Brain pericyte (primary cell): ENCODE results near the gene COPE.

Source experiments
- DNase-seq: peaks from one replicate; pipeline ENCODE4 v3.0.0-alpha.2; 2012; ENCODE audit warnings: low read depth, low spot score

The COPE gene

DNA sequence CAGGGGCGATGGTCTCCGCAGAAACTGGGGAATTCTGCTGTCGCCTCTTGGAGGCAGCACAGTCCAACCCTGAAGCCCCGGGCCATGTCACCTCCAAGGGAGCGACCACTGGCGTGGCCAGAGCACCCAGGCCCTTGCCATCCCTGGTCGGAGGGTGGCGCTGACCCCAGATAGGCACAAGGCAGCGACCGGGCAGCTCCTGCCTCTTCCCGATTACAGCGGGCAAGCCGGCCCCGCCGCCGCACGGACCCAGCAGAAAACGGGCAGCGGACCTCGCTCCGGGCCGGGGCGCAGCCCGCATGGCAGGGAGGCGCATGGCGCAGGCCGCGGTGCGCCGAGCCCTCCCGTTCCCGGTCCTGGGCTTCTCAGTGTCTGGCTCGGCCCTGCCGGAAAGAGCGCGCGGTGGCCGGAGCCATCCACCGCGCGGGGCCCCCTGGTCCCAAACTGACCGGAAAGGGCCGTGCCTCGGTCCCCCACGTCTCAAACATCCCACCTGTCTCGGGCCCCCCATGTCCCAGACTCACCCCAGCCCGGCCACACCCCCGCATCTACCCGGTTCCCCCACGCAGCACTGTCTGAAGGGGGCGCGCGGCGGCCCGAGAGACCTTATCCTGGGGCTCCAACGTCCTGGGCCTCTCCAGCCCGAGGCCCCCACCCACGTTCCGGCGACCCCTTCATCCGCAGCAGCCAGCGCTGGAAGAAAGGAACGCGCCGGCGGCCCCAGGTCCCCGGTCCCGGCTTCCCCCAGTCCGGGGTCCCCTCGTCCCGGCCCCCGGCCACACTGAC is 24.0 kb downstream of the COPE start:
- no peak for DNase-seq

GRCh38 chr19:18894254-18895037 is 24.7 kb downstream of the COPE start:
- DNase-seq = no peak

- DNase-seq = no peak
Observed at GRCh38 chr19:18893587-18894253, 25.5 kb downstream of the COPE start.

GRCh38 chr19:18889949-18890745 is 29.0 kb downstream of the COPE start:
- no peak for DNase-seq

DNA sequence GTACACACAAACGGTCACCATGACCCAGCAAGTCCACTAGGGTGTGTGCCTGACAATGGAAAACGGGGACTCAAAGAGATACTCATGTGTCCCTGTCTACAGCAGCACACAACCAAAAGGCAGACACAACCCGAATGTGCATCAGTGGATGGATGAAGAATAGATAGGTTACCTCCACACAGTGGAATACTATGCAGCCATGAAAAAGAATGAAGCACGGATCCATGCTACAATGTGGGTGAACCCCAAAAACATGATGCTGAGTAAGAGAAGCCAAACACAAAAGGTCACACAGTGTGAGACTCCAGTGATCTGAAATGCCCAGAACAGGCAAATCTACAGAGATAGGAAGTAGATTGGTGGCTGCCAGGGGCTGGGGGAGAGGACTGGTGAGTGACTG is 32.2 kb downstream of the COPE start:
- DNase-seq = no peak

DNA sequence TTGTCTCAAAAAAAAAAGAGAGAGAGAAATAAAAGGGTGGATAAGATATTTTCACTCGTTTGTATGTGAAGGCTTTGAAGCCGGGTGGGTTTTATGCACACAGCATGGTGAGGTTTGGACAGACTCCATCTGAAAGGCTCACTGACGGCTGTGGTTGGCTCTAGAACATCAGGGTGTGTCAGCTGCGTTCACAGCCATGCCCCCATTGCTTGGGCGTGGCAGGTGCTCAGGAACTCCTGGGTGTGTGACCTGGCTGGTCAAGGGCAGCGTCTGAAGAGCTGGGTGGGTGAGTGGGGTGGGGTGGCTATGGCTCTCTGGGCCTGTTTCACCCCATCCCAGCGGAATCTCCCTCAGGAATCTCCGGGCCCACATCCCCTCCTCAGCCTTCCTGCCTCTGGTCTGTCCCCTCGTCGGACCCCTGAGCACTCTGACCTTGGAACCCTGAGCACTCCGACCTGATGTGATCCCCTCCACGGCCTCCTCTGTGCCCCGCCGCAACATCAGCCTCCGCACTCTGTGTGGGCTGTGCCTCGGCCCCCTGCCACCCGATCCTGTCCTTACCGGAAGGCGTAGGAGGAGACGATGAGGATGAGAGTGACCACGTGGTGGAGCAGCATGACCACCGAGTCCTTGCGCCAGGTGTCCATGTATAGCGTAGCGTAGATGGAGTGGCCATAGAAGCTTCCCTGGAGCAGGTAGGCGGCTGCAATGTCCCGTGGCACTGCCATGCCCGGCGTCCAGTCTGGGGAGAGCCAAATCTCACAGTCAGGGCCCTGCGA is 35.5 kb downstream of the COPE start:
- no peak for DNase-seq

DNA sequence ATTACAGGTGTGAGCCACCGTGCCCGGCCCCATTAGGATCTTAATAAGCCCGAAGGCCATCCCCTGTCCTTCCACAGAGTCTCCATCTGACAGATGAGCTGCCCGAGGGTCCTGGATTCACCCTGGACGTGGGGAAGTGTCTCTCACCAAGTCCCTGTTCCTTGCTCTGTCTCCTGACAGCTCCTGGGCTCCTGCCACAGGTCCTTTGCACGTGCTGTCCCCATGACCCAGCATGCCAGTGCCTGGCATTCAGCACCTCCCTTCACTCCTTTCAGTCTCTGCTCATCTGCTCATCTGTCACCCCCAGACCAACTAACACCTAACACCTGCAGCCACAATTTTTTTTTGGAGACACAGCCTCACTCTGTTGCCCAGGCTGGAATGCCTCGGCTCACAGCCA is 37.7 kb downstream of the COPE start:
- no peak for DNase-seq

- no peak for DNase-seq
Observed at GRCh38 chr19:18879579-18880373, 39.4 kb downstream of the COPE start.

- no peak for DNase-seq
Observed at GRCh38 chr19:18878858-18879578, 40.2 kb downstream of the COPE start.

DNA sequence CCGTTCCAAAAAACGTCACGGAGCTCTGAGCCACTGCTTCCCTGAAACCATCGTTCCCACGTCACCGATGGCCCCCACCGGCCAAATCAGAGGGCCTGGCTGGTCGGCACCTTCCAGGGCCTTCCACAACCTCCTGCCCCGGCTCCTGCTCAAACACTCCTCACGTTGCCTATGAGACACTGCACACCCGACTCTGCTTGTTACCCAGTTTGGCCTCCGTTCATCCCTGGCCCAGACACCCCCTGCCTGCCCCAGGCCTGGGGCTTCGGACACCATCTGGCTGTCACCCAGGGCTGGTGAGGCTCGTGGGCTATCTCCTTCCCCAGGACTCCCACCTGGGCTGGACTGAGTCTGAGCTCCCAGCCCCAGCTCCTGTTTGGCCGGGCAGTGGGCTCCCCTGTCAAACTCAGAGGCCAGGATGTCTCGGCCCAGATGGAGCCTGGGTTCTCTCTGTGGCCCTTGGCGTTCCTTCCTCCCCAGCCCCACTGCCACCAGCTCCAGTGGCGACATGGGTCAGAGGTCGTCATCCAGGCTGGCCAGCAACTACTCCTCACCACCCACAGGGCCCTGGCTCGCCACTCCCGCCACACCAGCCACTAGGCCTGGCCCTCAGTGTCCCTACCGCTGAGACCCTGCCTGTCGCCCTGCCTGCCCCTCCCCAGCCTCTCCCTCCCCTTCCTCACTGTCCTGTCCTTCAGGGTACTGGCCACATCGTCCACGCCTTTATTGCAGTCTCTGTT is 41.0 kb downstream of the COPE start:
- DNase-seq = no peak

DNA sequence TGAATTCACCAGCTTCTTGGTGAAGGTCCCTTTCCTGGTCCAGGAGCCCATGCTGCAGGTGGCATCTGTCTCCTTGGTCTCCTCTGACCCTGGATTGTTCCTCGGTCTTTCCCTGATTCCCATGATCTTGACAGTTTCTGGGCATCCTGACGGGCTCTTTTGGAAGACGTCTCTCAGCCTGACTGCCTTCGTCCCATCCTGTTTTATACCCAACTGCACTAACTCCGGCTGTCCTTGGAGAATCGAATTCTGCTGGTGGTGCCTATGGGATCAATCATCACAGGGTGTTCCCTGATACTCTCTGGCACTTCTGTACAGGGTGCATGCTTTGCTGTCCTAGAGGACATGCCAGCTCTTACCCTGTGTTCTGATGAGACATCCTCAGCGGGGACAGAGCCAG is 42.3 kb downstream of the COPE start:
- DNase-seq = no peak

DNA sequence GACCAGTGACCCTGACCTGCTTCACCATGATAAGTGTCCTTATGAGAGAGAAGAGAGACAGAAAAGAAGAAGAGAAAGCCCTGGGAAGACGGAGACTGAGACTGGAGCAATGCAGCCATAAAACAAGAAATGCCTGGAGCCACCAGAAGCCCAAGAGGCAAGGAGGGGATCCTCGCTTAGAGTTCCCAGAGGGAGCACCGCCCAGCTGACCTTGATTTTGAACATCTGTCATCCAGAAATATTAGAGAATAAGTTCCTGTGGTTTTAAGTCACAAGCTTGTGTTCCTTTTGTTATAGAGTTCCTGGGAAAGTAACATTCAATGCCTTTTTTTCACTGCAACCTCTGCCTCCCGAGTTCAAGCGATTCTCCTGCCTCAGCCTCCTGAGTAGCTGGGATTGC is 43.5 kb downstream of the COPE start:
- DNase-seq = no peak

- DNase-seq = no peak
Observed at GRCh38 chr19:18871543-18871942, 47.6 kb downstream of the COPE start.

GRCh38 chr19:18870531-18871172 is 48.5 kb downstream of the COPE start:
- no peak for DNase-seq

DNA sequence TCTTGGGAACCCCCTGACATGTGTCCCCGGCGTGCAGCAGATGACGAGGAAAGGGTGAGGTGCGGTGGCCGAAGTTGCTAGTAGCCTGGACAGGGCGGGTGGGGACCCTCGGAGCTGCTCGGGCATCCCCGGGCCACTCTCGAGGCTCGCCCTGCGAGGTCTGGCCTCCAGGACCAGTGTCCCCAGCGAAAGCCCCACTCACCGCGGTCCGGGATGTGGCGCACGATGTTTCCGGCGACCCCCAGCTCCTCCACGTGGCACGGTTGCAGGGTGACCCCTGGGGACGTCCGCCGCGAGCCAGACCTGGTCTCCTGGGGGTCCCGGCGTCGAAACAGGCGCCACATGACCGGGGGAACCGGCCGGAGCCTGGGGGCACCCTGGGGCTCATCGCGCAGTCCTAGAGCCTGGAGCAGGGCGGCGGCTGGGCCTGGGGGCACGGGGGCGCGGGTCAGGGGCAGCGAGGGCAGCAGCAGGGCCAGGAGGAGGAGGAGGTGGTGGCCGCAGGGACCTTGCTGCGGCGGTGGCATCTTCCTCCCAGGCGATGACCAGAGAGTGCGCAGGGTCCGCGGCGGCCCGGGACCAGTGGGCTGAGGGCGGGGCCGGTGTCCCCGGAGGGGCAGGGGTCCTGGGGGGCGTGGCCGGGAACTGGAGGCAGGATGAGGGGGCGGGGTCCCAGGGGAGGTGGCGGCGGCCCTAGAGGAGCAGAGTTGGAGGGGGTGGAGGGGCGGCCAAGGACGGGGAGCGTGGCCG is 49.2 kb downstream of the COPE start:
- DNase-seq = no peak

DNA sequence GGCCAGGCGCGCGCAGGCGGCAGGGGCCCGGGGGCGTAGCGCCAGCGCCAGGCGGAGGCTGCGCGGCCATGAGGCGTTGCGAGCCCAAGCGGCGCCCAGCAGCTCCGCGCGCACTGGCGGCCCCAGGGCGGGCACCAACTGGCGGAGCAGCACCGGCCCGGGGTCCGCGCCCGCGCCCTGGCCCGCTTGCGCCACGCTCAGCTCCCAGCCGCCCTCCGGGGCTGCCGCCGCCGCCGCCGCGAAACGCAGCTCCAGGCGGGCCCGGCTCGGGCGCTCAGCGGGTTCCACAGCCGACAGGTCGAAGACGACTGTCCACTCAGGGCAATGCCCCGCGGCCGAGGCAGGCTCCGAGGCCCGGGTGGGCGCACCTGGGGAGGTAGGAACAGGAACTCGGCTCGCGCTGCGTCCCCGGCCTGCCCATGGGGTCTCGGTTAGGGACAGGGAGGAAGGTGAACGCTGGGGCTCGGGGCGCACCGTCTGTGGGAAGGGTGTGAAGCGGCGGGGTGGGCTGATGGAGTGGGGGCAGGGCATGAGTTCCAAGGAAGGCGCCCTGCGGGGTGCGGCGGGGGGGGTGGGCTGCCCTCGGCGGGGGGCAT is 50.1 kb downstream of the COPE start:
- no peak for DNase-seq

GRCh38 chr19:18868380-18869022 is 50.7 kb downstream of the COPE start:
- no peak for DNase-seq
